Psoas muscle (tissue), 8 donors: ENCODE results near the gene B3GALNT1. TPM values are rescaled to one million over a fixed set of nuclear protein-coding genes. Genes with fewer than 3 reads are reported as not detected.

Experiments used
- ATAC-seq, 4 donors: fragments of 200-7000 bp; cut with Tn5 transposase; one replicate each; pipeline ENCODE4 v1.9.1; 2020; ENCODE audit warnings: moderate library complexity in 3 of 4, mild to moderate bottlenecking in 2 of 4
- DNase-seq, 2 donors: peaks; one replicate each; pipeline ENCODE4 v3.0.0-alpha.2; 2020
- H3K27ac ChIP-seq: fragments of 200-600 bp; one replicate; pipeline ENCODE4 v1.8.0; 2022
- H3K27me3 ChIP-seq, 3 donors: fragments of 200-600 bp in 1 of 3; one replicate each; pipeline versions ENCODE4 v1.6.1 to v1.8.0; 2013 to 2022; ENCODE audit warnings: low read length in 2 of 3, mild to moderate bottlenecking in 2 of 3, moderate library complexity in 1 of 3; ENCODE audit not compliant: insufficient read depth in 3 of 3
- H3K36me3 ChIP-seq, 2 donors: fragments of 200-600 bp in 1 of 2; one replicate each; pipeline versions ENCODE4 v1.6.1 to v1.8.0; 2013 to 2022; ENCODE audit warnings: low read depth in 1 of 2, mild to moderate bottlenecking in 1 of 2, moderate library complexity in 1 of 2; ENCODE audit not compliant: insufficient read depth in 1 of 2
- H3K4me1 ChIP-seq: fragments of 200-600 bp; one replicate; pipeline ENCODE4 v1.8.0; 2022
- H3K4me3 ChIP-seq: fragments of 200-600 bp; one replicate; pipeline ENCODE4 v1.8.0; 2022; ENCODE audit warnings: mild to moderate bottlenecking
- H3K9me3 ChIP-seq: fragments of 200-600 bp; one replicate; pipeline ENCODE4 v1.8.0; 2022
- WGBS, 3 donors: extraction: QIAGEN DNeasy Blood & Tissue Kit; methylation state at CpG; one replicate each; pipeline versions ENCODE4 v1.1.6 to v1.1.7; 2013; 5-methylcytosine and 5-hydroxymethylcytosine counted together
- intact Hi-C, 2 donors: fragments of 100-400 bp; cut with DNase I; formaldehyde crosslinking; loops; one replicate each; pipeline versions ENCODE4 v1.11.0 to v1.14.2; 2022
- polyA plus RNA-seq, 3 donors: library from polyadenylated mRNA; stranded (reverse); fragments of 200-250 nt; gene quantifications; one replicate each; pipeline ENCODE4 v1.2.3, GENCODE V29; 2013
- total RNA-seq, 4 donors: library from RNA; stranded (reverse); fragmentation: NEBNext Ultra II Directional in 2 of 4; extraction: Animal tissue kit (Norgen Biotek cat#: 25700) in 2 of 4; gene quantifications; one replicate each; pipeline versions ENCODE4 v1.2.1 to v1.2.4, GENCODE V29; 2021 to 2023
- TF ChIP-seq, protein P1 (sequence below): fragments of 200-600 bp; IDR thresholded peaks from one replicate; pipeline ENCODE4 v1.8.0; 2022; ENCODE audit warnings: antibody characterized with exemption
- donor health status: healthy with polysubstance abuse.
- donor health status: DM: no; HTN: no; CAD: no; lungs with moderate emphysema.
- donor health status: Bipolar disorder and iron deficiency.
- donor health status: healthy.
- donor health status: DM: yes; HTN: yes; CAD: no.
- donor health status: DM: no; HTN: no; CAD: no.
- donor health status: DM: no; HTN: no; CAD: no.
- donor health status: DM: yes; HTN: yes; CAD: no.

B3GALNT1 gene
- total and polyA plus RNA-seq, 7 donors, result 0.35 to 2.0 (median 0.74) TPM

DNA sequence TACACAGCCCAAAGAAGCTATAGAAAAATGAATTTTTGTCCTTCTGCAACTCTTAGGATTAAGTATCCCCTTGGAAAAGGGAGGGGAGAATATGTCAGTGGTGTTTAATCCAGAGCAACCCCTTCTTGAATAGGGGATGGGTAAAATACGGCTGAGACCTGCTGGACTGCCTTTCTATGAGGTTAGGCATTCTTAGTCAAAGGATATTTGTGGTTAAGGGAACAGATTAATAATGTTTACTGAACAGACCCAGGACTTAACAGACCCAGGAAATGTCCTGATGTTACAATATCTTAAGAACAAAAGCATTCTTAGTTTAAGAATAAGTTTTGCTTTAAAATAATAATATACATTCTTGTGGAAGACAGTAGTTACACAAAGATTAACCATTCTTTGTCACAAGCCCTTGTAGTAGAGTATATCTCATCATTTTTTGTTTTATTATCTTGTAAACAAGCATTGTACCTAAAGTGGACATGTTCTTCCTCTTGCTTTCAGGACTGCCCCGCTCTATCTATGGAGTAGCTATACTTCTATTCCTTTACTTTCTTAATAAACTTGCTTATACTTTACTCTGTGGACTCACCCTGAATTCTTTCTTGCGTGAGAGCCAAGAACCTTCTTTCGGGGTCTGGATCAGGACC lies 43.8 kb upstream of the B3GALNT1 start:
- TF ChIP-seq, protein P1, sequence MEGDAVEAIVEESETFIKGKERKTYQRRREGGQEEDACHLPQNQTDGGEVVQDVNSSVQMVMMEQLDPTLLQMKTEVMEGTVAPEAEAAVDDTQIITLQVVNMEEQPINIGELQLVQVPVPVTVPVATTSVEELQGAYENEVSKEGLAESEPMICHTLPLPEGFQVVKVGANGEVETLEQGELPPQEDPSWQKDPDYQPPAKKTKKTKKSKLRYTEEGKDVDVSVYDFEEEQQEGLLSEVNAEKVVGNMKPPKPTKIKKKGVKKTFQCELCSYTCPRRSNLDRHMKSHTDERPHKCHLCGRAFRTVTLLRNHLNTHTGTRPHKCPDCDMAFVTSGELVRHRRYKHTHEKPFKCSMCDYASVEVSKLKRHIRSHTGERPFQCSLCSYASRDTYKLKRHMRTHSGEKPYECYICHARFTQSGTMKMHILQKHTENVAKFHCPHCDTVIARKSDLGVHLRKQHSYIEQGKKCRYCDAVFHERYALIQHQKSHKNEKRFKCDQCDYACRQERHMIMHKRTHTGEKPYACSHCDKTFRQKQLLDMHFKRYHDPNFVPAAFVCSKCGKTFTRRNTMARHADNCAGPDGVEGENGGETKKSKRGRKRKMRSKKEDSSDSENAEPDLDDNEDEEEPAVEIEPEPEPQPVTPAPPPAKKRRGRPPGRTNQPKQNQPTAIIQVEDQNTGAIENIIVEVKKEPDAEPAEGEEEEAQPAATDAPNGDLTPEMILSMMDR, result no peak
- DNase-seq (no peak), ATAC-seq (no peak)
- WGBS, 3 donors, result 79 to 95% (median 83%) methylated on average over 4 of the region's 4 CpGs
- no peak overlapping the region for H3K4me3 ChIP-seq
- intact Hi-C loops, result no loop called here
- no peak overlapping the region for H3K27ac ChIP-seq
- H3K36me3 ChIP-seq, result no peaks in the 10 kb centered on the region
- no peaks in the 10 kb centered on the region for H3K27me3 ChIP-seq
- no peaks in the 10 kb centered on the region for H3K9me3 ChIP-seq
- no peaks in the 10 kb centered on the region for H3K4me1 ChIP-seq

DNA sequence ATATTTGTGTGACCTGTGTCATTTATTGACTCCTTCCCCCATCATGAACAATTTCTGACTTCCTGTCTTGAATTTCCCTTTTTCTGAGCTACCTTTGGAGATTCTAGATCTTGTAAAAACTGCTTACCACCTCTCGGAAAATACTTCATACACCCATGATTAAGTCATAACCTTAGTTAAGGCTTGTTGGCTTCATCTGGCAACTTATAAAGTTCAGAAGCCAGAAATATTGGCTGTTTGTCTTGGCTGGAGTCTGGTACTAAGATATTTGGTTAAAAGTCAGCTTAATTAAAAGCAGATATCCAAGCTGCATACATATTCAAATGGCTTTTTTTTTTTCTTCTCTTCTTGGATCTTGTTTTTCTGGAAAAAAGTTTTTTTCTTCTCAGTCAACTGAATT lies 37.3 kb upstream of the B3GALNT1 start:
- whole genome bisulfite sequencing, 3 donors, result 62 to 75% (median 64%) methylated on average over 1 of the region's 1 CpG
- H3K27ac ChIP-seq, result no peak overlapping the region
- DNase-seq (no peak), ATAC-seq (no peak)
- TF ChIP-seq, protein P1, result no peak
- H3K4me1 ChIP-seq, result no peaks in the 10 kb centered on the region
- no peaks in the 10 kb centered on the region for H3K27me3 ChIP-seq
- no peaks in the 10 kb centered on the region for H3K36me3 ChIP-seq
- intact Hi-C loops, result no loop called here
- H3K4me3 ChIP-seq, result no peak overlapping the region
- no peaks in the 10 kb centered on the region for H3K9me3 ChIP-seq

DNA sequence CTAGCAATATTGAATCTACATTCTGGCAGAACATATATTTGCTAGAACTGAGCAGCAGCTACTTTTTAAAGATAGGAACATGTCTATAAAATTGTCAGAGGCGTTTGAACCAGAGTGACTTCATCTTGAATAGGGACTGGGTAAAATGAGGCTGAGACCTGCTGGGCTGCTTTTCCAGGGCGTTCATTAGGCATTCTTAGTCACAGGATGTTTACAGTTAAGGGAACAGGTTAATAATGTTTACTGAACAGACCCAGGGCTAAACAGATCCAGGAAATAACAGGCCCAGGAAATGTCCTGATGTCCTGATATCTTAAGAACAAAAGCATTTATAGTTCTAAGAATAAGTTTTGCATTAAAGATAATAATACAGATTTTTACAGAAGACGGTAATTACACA lies 34.5 kb upstream of the B3GALNT1 start:
- ATAC-seq (no peak), DNase-seq (no peak)
- Histone ChIP-seq H3K9me3 (no peaks in the 10 kb centered on the region), H3K36me3 (no peaks in the 10 kb centered on the region), H3K27me3 (no peaks in the 10 kb centered on the region), H3K27ac (no peak overlapping the region), H3K4me3 (no peak overlapping the region), H3K4me1 (no peaks in the 10 kb centered on the region)
- intact Hi-C loops, result no loop called here
- TF ChIP-seq, protein P1, result no peak
- 78 to 88% (median 80%) methylated on average over 3 of the region's 3 CpGs for WGBS, 3 donors

DNA sequence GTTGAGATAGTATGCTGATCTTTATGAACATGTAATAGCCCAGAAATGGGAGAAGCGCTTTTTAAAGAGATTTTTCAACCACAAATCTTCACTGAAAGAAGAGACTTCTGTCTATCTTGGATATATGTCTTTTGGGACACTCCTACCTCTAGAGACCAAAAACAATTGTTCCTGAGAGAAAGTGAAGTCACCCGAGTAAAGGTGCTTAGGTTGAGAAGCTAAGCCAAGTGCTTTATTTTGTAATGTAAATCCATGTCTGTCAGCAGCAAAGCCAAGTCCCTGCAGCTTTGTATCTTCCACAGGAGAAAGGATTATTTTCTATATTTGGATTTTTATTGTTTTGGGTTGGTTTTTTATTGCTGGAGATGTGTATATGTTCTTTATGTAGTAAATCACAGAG lies 32.1 kb upstream of the B3GALNT1 start:
- Histone ChIP-seq H3K27ac (no peak overlapping the region), H3K4me3 (no peak overlapping the region), H3K4me1 (no peaks in the 10 kb centered on the region), H3K9me3 (no peaks in the 10 kb centered on the region), H3K36me3 (no peaks in the 10 kb centered on the region), H3K27me3 (no peaks in the 10 kb centered on the region)
- no peak for ATAC-seq
- TF ChIP-seq, protein P1, result no peak
- no peak for DNase-seq
- 69 to 79% (median 76%) methylated on average over 2 of the region's 2 CpGs for WGBS, 3 donors
- intact Hi-C loops, result no loop called here

DNA sequence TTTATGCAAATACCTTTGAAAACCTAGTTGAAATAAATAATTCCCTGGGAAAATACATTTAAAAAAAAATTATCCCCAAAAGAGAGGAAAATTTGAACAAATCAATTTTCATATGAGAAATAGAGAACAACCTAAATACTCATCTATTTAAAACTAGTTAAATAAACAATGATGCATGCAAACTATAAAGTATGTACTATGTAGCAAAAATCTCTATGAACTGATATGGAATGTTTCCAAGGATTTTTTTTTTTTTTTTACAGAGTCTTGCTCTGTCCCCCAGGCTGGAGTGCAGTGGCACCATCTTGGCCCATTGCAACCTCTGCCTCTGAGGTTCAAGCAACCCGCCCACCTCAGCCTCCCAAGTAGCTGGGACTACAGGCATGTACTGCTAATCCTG lies 27.2 kb upstream of the B3GALNT1 start:
- ATAC-seq (no peak), DNase-seq (no peak)
- Histone ChIP-seq H3K9me3 (no peaks in the 10 kb centered on the region), H3K4me1 (no peaks in the 10 kb centered on the region), H3K27ac (no peak overlapping the region), H3K27me3 (no peaks in the 10 kb centered on the region), H3K4me3 (no peak overlapping the region), H3K36me3 (no peaks in the 10 kb centered on the region)
- intact Hi-C loops, result no loop called here
- TF ChIP-seq, protein P1, result no peak
- WGBS, 3 donors, result 97 to 100% (median 100%) methylated on average over 1 of the region's 1 CpG
